ENCODE data around the gene CDK8.
"Not testable (repeated sequence)": the region's sequence is repeated elsewhere in the genome, so short reads cannot be mapped to it uniquely, and the experiment has no call there.

CDK8 gene

GRCh38 chr13:26253787-26254582 is at the start of gene CDK8:
CDK8 (plus strand) TSS chr13:26254129; CDS start chr13:26254642, 513 bp downstream.
- peak; percentile 88 to 89 for DNase-seq

DNA sequence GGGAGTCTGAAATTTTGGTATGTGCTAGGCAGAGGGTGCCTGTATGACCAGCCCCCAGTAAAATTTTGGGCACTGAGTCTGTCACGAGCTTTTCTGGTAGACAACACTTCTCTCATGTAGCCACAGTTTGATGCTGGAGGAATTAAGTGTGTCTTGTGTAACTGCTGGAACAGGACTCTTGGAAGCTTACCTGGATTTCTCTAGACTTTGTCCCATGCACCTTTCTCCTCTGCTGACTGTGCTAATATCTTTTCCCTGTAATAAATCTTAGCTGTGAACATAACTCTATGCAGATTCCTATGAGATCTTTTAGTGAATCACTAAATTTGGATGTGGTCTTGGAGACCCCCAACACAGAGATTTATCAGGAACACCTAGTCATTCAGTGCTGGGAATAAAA is 45.6 kb upstream of the CDK8 start:
- DNase-seq: no peak

DNA sequence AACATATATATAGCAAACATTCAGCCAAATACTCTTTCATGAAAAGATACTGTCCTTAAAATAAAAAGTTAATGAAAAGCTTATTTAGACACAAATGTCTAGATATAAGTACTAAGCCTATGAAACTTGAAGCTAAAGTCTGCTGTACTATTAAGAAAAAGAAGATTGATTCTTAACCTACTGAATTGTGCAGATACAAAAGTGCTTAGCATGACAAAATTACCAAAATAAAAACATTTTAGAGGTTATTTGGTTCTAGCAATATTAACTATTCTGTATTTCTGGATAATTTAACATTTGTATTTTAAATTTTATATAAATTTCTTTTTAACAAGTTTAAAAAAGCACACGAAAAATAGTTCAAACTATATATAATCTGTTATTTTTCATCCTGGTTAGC is 40.6 kb upstream of the CDK8 start:
- DNase-seq: no peak

DNA sequence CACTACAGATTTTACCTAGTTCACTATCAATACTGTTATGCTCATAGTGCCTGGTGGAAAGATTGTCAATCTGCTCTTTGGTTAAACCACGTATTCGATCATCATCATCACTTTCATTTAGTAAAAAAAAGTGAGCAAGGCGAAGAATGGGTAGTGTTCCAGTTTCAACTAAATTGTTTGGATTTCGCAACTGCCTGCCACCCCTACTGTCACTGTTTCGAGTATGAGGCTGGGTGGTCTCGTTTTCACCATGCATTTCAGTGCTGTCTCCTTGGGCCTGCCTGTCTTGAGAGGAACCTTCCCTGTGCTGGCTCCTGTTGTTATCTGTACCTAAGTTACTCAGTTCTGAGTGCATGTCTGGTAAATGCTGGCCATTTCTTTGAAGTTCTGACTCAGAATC is 39.9 kb upstream of the CDK8 start:
- no peak for DNase-seq

DNA sequence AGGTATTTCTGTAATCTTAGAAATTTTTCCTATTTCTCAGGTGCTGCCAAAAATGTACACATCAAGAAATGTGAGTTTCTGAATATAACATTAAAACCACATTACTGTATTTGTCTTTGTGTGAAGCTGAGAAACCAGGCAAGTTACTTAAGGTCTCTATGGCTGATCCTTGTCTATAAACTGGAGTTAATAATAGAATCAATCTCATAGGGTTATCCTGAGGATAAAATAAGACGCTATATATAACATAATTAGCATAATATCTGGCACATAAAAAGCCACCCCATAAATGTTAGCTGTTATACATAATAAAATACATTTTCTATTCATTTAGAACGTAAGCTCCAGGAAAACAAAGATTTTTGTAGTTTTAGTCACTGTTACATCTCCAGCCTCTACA is 37.9 kb upstream of the CDK8 start:
- no peak for DNase-seq

DNA sequence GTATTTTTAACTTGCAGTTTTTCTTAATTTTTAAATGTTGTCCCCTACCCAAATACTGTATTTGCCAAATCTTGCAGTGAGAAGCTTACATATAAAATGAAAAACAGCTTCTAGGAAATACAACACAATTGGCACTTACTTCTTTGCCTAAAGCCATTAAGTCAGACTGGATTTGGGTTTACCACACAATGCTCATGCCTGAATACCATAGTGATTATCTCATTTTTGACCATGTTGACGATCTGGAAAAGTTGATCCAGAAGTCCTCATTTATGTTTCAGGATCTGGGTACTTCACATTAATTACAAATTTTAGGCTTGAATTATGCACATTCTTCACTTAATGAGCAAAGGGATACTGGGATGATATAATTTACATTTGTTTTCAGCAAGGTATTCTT is 34.2 kb upstream of the CDK8 start:
- no peak for DNase-seq

- no peak for DNase-seq
Observed at GRCh38 chr13:26220575-26220974, 33.4 kb upstream of the CDK8 start.

DNA sequence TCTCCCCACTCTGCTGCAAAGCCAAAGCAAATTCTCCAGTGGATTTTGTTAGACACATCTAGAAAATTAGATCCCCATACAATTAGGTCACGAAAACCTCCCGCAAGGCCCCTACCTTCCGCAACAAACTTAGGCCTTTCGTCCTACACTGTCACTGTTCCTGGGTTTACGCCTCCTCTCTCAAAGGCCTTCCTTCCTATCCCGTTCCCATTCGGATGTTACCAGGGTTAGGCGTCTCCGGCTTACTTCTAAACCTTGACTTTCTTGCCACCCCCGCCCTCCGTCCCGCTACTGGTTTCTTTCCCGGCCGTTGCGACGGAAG is 32.6 kb upstream of the CDK8 start:
- DNase-seq: no peak

DNA sequence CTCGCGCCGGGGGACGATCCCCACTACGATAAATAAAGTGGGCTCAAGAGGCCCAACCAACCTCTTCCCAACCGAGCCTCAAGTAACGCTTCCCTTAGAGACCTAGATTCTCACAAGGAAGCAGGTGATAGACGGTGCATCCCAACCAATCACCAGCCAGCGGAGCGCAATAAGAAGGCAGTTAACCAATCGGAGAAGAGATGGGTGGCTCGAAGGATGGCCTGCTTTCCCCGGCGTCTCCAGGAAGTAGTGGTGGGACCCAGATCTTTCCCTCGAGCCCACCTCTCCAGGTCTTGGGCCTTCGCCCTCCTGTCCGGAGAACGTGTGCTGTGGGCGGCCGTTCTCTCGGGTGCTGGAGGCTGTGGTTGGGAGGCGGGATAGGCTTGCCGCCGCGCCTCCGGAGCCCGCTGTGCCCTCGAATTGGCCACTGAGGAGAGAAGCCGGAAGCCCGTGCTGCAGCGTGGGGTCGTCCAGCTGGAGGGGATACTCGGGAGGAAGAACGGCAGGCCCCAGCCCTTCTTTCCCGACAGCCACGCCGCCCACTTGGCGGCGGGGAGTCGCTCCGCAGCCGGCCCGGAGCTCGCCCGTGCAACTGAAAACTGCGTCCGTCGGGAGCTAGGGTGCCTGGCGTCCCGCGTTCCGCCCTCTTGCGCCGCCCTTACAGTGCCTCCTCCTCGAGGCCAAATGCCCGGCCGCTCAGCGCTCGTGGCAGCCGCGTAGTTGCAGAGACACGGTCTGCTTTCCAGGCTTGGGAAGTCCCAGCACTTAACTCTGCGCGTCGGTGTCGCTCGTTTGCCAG is 32.0 kb upstream of the CDK8 start, which contains the start of gene RNF6:
TSS of gene RNF6 (minus strand) at position 594 of the 799 bp plus-strand sequence. CDS start 2,665 bp downstream, outside the sequence.
- peak; percentile 92 to 93 for DNase-seq

GRCh38 chr13:26222520-26223046 is 31.3 kb upstream of the CDK8 start:
- DNase-seq: no peak

GRCh38 chr13:26225896-26226617 is 27.9 kb upstream of the CDK8 start:
- DNase-seq: no peak

- DNase-seq: no peak
Observed at GRCh38 chr13:26227166-26227971, 26.6 kb upstream of the CDK8 start.

DNA sequence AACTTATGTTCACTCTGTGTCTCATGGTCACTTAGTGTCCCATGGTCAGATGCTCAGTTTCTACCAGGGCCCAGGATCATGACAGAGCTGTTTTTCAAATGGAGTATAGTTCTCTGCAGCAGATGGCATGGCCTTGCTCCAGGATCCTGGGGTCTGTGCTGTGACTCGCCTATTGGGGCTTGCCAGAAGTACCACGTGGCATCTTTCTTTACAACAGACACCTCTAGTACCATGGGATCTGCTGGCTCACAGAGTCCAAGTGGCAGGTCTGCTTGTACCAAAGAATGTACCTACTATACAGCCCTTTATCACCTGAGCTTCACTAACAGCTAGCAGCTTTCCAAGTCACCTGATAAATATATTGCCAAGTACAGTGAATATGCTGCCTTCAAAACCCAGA is 25.8 kb upstream of the CDK8 start:
- DNase-seq: no peak

DNA sequence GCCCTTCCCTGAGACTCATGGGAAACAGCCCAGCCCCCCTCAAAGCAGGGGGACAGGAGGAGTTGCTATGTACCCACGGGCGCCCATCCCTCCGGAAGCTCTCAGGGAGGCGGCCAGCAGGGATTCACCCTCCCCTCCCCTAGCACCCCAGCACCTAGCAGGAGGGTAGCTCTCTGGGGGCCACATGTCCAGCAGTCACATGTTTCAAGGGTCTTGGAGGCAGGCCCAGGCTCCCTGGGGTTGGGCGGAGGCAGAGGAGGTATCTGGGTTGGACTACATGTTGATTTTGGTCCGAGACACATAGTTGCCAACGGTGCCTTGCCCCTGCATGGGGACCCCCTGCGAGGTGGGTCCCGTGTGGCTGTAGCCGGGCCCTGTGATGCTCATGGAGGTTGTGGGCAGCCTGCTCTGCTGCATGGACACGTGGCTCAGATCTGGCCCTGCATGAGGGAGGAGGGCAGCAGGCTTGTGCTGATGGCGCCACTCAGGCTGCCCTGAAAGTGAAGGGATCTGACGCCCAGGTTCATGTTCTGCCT is 24.8 kb upstream of the CDK8 start:
- DNase-seq: no peak

DNA sequence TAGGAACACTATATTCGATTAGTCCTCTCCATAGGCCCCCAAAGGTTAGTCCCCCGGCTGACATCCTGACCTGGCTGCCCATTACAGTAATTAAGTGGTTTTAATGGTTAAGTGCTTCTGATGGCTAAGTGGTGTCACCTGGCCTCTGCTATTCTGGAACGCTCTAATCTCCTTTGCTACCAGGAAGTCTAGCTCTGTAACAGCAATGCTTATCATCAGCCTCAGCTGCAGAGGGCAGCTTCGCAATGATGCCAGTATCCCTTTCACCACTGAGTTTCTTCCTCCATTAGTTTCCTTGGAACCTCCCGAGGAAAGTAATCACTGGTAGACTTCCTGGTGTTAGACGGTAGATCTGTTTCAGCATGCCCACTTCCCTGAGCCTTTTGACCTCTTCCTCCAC is 23.2 kb upstream of the CDK8 start:
- no peak for DNase-seq

DNA sequence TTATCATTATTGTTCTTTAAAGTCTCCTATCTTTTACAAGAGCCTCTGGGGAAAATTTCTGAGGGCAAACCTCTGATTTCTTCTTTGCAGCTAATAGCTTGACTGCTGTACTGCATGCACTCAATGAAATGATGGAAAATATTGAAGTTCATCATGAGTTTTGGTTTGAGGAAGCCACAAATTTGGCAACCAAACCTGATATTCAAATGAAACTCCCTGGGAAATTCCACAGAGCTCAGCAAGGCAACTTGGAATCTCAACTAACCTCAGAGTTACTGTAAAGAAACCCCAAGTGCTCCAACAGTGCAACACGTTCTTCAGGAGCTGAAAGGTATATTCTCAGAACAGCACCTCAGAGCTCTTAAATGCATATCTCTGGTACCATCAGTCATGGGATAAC is 17.6 kb upstream of the CDK8 start:
- DNase-seq: no peak

GRCh38 chr13:26246154-26246553 is 7.8 kb upstream of the CDK8 start:
- no peak for DNase-seq

- DNase-seq: no peak
Observed at GRCh38 chr13:26247011-26247410, 6.9 kb upstream of the CDK8 start.

DNA sequence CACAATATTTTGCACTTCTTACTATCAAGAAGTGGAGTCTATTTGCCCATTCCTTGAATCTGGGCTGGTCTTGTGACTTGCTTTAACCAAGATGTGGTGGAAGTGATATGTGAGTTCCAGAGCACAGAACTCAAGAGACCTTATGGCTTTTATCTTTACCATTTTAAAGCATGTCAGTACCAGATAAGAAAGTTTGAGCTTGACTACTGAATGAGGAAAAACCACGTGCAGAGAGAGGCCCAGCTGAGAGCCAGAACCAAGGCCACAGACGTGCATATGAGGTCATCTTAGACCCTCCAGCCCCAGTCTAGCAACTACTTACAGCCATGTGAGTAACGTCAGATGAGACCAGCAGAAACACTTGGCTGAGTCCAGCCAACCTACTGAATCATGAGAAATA is 6.3 kb upstream of the CDK8 start:
- DNase-seq: no peak

- DNase-seq: no peak
Observed at GRCh38 chr13:26249551-26249950, 4.4 kb upstream of the CDK8 start.

- DNase-seq: not testable (repeated sequence)
Observed at GRCh38 chr13:26252006-26252405, 1.9 kb upstream of the CDK8 start.

DNA sequence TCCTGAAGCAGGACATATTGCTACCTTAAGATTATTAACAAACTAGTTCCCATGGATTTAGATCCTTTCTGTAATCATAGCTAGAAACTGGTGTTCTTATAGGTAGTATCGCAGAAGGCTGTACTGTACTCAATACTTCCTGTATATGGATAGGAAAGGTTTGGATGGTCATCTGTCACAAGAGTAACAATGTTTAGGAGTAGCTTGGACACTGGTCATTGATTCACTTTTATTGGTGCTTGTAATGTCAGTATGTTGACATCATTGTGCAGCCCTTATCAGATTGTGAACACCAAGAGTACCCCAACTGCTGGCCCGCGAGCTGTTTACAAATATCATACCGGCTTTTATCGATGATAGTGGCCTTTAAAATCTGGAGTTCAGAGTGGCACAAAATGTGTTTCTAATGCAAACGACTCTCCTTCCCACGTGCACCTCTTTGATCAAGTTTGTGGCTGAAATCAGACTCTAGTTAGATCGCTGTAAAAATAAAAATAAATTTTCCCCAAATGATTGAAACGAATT is 605 bp upstream of the CDK8 start:
- DNase-seq: no peak

Data from CD4-positive, alpha-beta T cell treated with Interleukin-1 beta for 1 hour (primary cell).